PC-3 (cell line): ENCODE data around the gene FBLN5. TPM values are rescaled to one million over a fixed set of nuclear protein-coding genes. Genes with fewer than 3 reads are reported as not detected.

ENCODE experiments used
- ATAC-seq: fragments of 200-7000 bp; cut with Tn5 transposase; 2 replicates; pipeline ENCODE4 v1.9.1; 2020; ENCODE audit warnings: mild to moderate bottlenecking, moderate library complexity
- BruUV-seq: library from RNA; stranded (reverse); fragments of 400-500 nt; replicated peaks from 2 replicates; lab custom pipeline; 2021; lab: Mats Ljungman, UMichigan
- CTCF ChIA-PET: fragments of 300-600 bp; sonication (Branson Sonifier 250); formaldehyde crosslinking; loops from one replicate; lab custom pipeline; 2022; ENCODE audit warnings: antibody characterized with exemption; lab: Charles Lee
- POLR2A ChIA-PET: fragments of 300-600 bp; sonication (Branson Sonifier 250); formaldehyde crosslinking; loops from one replicate; lab custom pipeline; 2022; ENCODE audit warnings: antibody characterized with exemption; ENCODE audit not compliant: unreplicated experiment; lab: Charles Lee
- DNase-seq: peaks from one replicate; pipeline ENCODE4 v3.0.0-alpha.2; 2015
- H2AFZ ChIP-seq: fragments of 300-600 bp; sonication (generic); 2 replicates; pipeline ENCODE4 v1.6.0; 2016; ENCODE audit warnings: antibody characterized with exemption, low read length
- H3F3A ChIP-seq: fragments of 300-600 bp; sonication (generic); one replicate; pipeline ENCODE4 v1.6.0; 2017; ENCODE audit warnings: antibody characterized with exemption, low read length, control low read depth, mild to moderate bottlenecking; ENCODE audit not compliant: unreplicated experiment
- H3K27ac ChIP-seq: fragments of 300-600 bp; sonication (generic); 2 replicates; pipeline ENCODE4 v1.5.1; 2016; ENCODE audit warnings: mild to moderate bottlenecking, low read length
- H3K27me3 ChIP-seq: fragments of 300-600 bp; sonication (generic); 2 replicates; pipeline ENCODE4 v1.6.1; 2016; ENCODE audit warnings: low read length, mixed read lengths
- H3K36me3 ChIP-seq: fragments of 300-600 bp; sonication (generic); 2 replicates; pipeline ENCODE4 v1.6.1; 2016; ENCODE audit warnings: low read depth, mixed run types, low read length, mixed read lengths
- H3K4me1 ChIP-seq: fragments of 300-600 bp; sonication (generic); 2 replicates; pipeline ENCODE4 v1.5.1; 2016; ENCODE audit warnings: low read length; ENCODE audit not compliant: insufficient read depth
- H3K4me2 ChIP-seq: fragments of 300-600 bp; sonication (generic); 2 replicates; pipeline ENCODE4 v1.6.0; 2016; ENCODE audit warnings: low read length
- H3K4me3 ChIP-seq: fragments of 300-600 bp; sonication (generic); 2 replicates; pipeline ENCODE4 v1.5.1; 2016; ENCODE audit warnings: mild to moderate bottlenecking, low read length, mixed read lengths
- H3K79me2 ChIP-seq: fragments of 300-600 bp; sonication (generic); 2 replicates; pipeline ENCODE4 v1.6.1; 2017; ENCODE audit warnings: low read length, mixed read lengths
- H3K9ac ChIP-seq: fragments of 300-600 bp; sonication (generic); 2 replicates; pipeline ENCODE4 v1.6.0; 2016; ENCODE audit warnings: mild to moderate bottlenecking, low read length
- H3K9me2 ChIP-seq: fragments of 300-600 bp; sonication (generic); replicated peaks from 2 replicates; pipeline ENCODE4 v1.6.1; 2016; ENCODE audit warnings: mixed run types, low read length, mixed read lengths
- H3K9me3 ChIP-seq: fragments of 300-600 bp; sonication (generic); 2 replicates; pipeline ENCODE4 v1.6.1; 2016; ENCODE audit warnings: low read length, mixed read lengths
- H4K20me1 ChIP-seq: fragments of 300-600 bp; sonication (generic); 2 replicates; pipeline ENCODE4 v1.6.1; 2016; ENCODE audit warnings: low read length, mixed read lengths
- EZH2 ChIP-seq: fragments of 300-600 bp; sonication (generic); IDR thresholded peaks from one replicate; pipeline ENCODE4 v1.6.1; 2017; ENCODE audit warnings: antibody characterized with exemption, mild to moderate bottlenecking, low read length; ENCODE audit not compliant: unreplicated experiment
- EZH2phosphoT487 ChIP-seq: fragments of 300-600 bp; sonication (generic); IDR thresholded peaks from 2 replicates; pipeline ENCODE4 v1.6.1; 2018; ENCODE audit warnings: mild to moderate bottlenecking, antibody characterized with exemption, low read length, borderline replicate concordance
- intact Hi-C: fragments of 100-400 bp; cut with micrococcal nuclease; formaldehyde crosslinking; loops from 2 replicates; pipeline ENCODE4 v1.9.0; 2023
- total RNA-seq: library from RNA; depleted of rRNA; stranded (reverse); fragments of >200 nt; gene quantifications from 2 replicates; pipeline ENCODE4 v1.2.3, GENCODE V29; 2014
- TF ChIP-seq, protein P1 (sequence below): fragments of 300-600 bp; sonication (generic); conservative IDR thresholded peaks from 2 replicates; pipeline ENCODE4 v1.5.1; 2017; ENCODE audit warnings: antibody characterized with exemption, low read depth, mild to moderate bottlenecking, low read length

The FBLN5 gene
- total RNA-seq, 1 experiment from 2014 or later = 0.58 TPM

DNA sequence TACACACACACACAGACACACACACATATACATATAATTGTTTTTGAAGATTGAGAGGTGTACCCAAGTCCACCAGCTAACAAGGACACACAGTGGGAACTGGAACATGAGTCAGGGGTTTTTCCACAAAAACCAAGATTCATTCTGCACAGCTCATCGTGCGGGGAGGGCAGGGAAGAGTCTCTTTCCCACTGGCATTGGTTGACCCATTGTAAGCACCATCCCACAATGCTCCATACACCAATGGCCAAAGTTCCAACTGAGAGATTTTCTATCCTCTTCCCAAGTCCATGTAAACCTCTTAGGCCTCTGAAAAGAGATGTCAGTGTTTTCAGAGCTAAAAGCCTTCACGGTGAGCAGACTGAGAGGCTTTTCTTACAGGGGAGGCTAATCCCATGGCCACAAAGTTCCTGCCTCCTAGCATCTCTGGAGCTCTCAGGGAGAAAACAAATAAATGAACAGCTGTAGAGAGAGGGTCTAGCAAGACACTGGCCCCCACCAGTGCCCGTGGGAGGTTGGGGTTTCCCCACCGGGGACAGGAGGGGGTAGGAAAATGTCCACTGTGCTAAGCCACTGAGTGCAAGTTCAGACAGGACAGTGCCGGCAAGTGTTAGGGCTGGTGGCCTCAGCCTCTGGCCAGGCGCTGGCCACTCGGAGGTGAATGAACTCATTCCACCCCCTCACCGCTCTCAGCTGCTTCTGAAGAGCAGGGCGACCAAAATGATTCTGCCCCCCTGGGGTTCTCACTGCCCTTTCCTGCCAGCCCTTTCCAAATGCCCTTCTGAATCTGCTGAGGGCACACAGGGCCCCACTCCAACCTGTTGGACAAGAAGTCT lies 58.6 kb downstream of the FBLN5 start:
- Histone ChIP-seq H3K79me2 (no peaks in the 10 kb centered on the region), H3K27ac (no peak overlapping the region), H4K20me1 (no peaks in the 10 kb centered on the region), H3F3A (no peaks in the 10 kb centered on the region), H3K4me3 (no peak overlapping the region), H3K4me1 (no peaks in the 10 kb centered on the region), H3K4me2 (no peak overlapping the region), H3K9me2 (no peaks in the 10 kb centered on the region), H3K27me3 (no peaks in the 10 kb centered on the region; the same call in none of the 2 replicates), H3K9me3 (no peaks in the 10 kb centered on the region), H3K9ac (no peak overlapping the region), H3K36me3 (no peaks in the 10 kb centered on the region; the same call in 1 of the 2 replicates), H2AFZ (no peak overlapping the region)
- POLR2A ChIA-PET = no interaction called here
- no TSS peak for BruUV-seq
- TF ChIP-seq EZH2 (no peak), EZH2phosphoT487 (no peak)
- TF ChIP-seq, protein P1, sequence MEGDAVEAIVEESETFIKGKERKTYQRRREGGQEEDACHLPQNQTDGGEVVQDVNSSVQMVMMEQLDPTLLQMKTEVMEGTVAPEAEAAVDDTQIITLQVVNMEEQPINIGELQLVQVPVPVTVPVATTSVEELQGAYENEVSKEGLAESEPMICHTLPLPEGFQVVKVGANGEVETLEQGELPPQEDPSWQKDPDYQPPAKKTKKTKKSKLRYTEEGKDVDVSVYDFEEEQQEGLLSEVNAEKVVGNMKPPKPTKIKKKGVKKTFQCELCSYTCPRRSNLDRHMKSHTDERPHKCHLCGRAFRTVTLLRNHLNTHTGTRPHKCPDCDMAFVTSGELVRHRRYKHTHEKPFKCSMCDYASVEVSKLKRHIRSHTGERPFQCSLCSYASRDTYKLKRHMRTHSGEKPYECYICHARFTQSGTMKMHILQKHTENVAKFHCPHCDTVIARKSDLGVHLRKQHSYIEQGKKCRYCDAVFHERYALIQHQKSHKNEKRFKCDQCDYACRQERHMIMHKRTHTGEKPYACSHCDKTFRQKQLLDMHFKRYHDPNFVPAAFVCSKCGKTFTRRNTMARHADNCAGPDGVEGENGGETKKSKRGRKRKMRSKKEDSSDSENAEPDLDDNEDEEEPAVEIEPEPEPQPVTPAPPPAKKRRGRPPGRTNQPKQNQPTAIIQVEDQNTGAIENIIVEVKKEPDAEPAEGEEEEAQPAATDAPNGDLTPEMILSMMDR = no peak
- ATAC-seq (no peak), DNase-seq (no peak)
- CTCF ChIA-PET = no interaction called here
- intact Hi-C loops = no loop called here

DNA sequence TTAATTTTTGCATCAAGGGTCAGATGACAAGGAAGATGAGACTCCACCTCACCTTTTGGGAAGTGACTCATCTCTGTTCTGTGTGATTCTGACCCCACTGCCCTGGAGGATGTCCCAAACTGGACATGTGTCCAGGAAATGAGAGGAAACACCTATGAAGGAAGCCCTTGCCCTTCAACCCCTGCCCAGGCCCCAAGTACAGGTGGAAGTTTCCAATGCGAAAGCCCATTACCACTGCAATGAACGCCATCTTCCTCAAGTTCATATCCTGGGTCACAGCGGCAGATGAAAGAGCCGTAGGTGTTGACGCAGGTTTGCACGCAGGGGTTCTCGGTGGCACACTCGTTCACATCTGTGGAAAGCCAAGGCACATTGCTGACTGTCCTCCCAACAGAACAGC lies 60.5 kb downstream of the FBLN5 start:
- no peaks in the 10 kb centered on the region for H3F3A ChIP-seq
- no peak overlapping the region for H3K9ac ChIP-seq
- no peak for DNase-seq
- TF ChIP-seq, protein P1 = no peak
- TF ChIP-seq EZH2 = no peak
- TF ChIP-seq EZH2phosphoT487 = no peak
- H3K9me2 ChIP-seq = no peaks in the 10 kb centered on the region
- H2AFZ ChIP-seq = no peak overlapping the region
- no peak for ATAC-seq
- intact Hi-C loops = no loop called here
- no peaks in the 10 kb centered on the region for H3K79me2 ChIP-seq
- H3K4me1 ChIP-seq = no peaks in the 10 kb centered on the region
- H4K20me1 ChIP-seq = no peaks in the 10 kb centered on the region
- H3K27ac ChIP-seq = no peak overlapping the region
- no peaks in the 10 kb centered on the region for H3K9me3 ChIP-seq
- H3K27me3 ChIP-seq = no peaks in the 10 kb centered on the region; the same call in 1 of the 2 replicates
- no peak overlapping the region for H3K4me3 ChIP-seq
- BruUV-seq = no TSS peak
- H3K36me3 ChIP-seq = no peaks in the 10 kb centered on the region
- POLR2A ChIA-PET = no interaction called here
- no peak overlapping the region for H3K4me2 ChIP-seq
- CTCF ChIA-PET = no interaction called here

DNA sequence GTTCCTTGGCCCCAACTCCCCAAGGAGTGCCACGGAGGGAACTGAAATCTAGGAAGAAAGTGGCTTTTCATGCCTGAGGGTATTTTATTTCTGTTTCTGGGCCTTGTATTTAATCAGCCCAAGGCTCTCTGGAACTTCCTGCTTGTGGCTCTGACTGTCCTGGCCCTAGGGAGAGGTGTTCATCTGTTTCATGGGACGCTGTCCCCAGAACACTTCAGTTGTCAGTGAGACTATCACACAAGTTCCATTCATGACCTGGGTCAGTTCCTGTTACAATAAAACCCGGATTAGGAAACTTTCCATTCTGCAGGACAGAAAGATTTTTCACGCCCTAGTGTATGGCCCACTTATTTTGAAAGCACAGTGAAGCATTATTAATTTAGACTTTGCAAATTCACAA lies 61.7 kb downstream of the FBLN5 start:
- POLR2A ChIA-PET = no interaction called here
- no peaks in the 10 kb centered on the region for H3K4me1 ChIP-seq
- intact Hi-C loops = no loop called here

More for the DNA sequence above, 61.7 kb downstream of the FBLN5 start:
- H3K9ac ChIP-seq = no peak overlapping the region
- no peaks in the 10 kb centered on the region for H3F3A ChIP-seq
- no peaks in the 10 kb centered on the region for H3K9me3 ChIP-seq
- no peaks in the 10 kb centered on the region for H3K36me3 ChIP-seq
- no peak overlapping the region for H2AFZ ChIP-seq
- TF ChIP-seq EZH2phosphoT487 (no peak), EZH2 (no peak)
- TF ChIP-seq, protein P1 = no peak
- H3K79me2 ChIP-seq = no peaks in the 10 kb centered on the region
- no peaks in the 10 kb centered on the region for H3K27me3 ChIP-seq
- no peak overlapping the region for H3K4me3 ChIP-seq
- CTCF ChIA-PET = no interaction called here
- ATAC-seq (no peak), DNase-seq (no peak)
- H3K27ac ChIP-seq = no peak overlapping the region
- BruUV-seq = no TSS peak
- H4K20me1 ChIP-seq = no peaks in the 10 kb centered on the region
- H3K4me2 ChIP-seq = no peak overlapping the region
- no peaks in the 10 kb centered on the region for H3K9me2 ChIP-seq
